ENCODE results near the gene LSMEM2.

The LSMEM2 gene

DNA sequence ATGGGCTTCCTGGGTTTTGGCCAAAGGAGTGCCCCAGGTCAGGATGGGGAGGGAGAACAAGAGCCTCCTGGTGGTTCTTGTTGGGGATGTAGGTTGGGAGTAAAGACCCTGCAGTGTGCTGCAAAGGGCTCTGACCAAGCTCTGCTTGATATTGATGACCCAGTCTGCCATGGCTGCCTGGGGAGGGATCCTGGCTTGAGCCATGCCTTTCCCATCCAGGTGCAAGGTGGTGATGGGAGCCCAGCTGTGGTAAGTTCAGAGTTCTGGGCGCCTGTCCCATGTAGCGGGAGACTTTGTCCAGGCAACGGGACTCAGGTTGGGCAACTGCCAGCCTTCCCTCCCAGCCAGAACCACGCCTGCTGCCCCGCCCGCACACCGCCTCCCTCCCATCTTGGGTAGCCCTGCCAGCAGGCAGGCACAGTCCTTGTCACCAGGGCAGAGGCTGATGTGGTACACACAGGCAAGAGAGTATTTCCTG, 40.3 kb upstream of the LSMEM2 start:
- ChIA-PET CTCF (no interaction called here), POLR2A (ENCODE audit: low non-redundant PET) (interaction anchor here (0.5 kb wide), 1 partner anchor 10 kb away, joined by 3 read pairs; no protein-coding TSS in a partner anchor)
- no peak for DNase-seq (ENCODE audit: low spot score)
- H3K27ac ChIP-seq = peak overlapping the region; percentile 100
- TF ChIP-seq, protein P1, sequence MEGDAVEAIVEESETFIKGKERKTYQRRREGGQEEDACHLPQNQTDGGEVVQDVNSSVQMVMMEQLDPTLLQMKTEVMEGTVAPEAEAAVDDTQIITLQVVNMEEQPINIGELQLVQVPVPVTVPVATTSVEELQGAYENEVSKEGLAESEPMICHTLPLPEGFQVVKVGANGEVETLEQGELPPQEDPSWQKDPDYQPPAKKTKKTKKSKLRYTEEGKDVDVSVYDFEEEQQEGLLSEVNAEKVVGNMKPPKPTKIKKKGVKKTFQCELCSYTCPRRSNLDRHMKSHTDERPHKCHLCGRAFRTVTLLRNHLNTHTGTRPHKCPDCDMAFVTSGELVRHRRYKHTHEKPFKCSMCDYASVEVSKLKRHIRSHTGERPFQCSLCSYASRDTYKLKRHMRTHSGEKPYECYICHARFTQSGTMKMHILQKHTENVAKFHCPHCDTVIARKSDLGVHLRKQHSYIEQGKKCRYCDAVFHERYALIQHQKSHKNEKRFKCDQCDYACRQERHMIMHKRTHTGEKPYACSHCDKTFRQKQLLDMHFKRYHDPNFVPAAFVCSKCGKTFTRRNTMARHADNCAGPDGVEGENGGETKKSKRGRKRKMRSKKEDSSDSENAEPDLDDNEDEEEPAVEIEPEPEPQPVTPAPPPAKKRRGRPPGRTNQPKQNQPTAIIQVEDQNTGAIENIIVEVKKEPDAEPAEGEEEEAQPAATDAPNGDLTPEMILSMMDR (conservative IDR thresholded peaks at IDR 0.05; ENCODE audit: low read depth) = no peak

DNA sequence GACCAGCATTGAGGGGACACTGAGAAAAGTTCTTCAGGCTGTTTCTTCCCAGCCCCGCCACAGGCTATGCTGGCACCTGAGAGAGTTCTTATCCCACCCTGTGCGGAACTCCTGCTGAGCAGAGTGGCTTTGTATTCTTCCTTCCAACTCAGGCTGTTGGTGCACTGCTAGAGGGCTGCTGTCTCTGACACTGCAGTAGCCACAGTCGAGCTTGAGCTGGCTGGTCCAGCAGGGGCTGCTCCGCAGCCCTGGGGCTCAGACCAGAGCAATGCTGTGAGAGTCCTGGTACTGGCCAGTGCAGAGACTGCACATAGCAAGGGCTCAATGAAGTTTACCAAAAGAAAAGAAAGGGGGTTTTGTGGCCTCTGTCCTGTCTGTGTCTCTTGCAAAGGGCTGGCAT, 39.2 kb upstream of the LSMEM2 start:
- POLR2A ChIA-PET (ENCODE audit: low non-redundant PET) = no interaction called here
- DNase-seq (ENCODE audit: low spot score) = no peak

DNA sequence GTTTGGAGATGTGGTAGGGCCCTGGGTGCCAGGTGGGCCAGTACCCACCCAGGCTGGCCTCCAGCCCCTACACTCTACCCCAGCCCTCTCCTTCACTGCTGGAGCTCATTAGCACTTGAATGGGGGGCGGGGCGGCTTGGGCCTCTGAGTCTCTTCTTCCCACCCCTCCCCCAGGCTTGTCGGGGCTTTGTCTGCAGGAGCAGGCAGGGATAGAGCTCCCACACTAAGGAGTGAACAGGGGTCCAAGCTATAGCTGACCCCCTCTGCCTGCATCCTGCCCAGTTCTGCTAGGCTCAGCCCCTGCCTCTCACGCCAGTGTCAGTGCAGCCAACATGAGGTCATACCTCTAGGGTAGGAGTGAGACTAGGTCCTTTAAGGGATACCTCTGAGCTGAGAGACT, 37.7 kb upstream of the LSMEM2 start:
- no peak for DNase-seq (ENCODE audit: low spot score)
- ChIA-PET CTCF (interaction anchor here (0.9 kb wide), 1 partner anchor 47 kb away, joined by 4 read pairs; no protein-coding TSS in a partner anchor), POLR2A (ENCODE audit: low non-redundant PET) (no interaction called here)

More for the DNA sequence above, 39.2 kb upstream of the LSMEM2 start:
- H3K27ac ChIP-seq = peak overlapping the region; percentile 100
- CTCF ChIA-PET = no interaction called here
- TF ChIP-seq, protein P1 (conservative IDR thresholded peaks at IDR 0.05; ENCODE audit: low read depth) = no peak

DNA sequence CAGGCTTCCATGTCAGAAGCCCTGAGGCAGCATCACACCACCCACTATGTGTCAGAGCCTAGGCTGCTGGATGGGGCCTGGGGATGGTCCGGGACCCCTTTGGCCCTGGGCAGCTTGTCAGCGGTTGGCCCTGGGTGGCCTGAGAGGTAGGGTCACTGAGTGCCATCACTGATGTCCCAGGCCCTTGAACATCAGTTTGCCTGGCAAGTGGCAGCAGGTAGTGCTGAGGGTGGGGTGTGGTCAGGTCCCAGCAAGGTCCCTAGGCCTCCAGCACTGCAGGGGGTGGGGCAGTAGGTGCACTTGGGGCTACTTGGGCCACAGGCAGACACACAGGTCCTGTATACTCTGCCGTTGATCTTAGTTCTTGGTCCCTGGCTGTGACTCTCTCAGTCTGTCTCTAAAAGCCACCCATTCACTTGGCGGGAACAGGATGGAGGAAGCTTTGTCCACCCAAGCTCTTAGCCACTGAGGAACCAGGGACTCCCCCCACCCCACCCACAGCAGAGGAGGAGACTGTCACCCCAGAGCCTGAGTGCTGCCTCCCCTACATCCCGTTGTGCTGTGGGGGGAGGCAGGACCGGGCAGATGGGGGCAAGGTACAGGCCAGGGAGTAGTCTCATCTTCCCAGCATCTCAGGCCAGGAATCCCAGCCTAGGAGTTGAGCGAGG, 37.0 kb upstream of the LSMEM2 start:
- ChIA-PET POLR2A (ENCODE audit: low non-redundant PET) (no interaction called here), CTCF (interaction anchor here (0.5 to 0.9 kb wide), 2 partner anchors 15 to 47 kb away, joined by 3 to 4 read pairs; no protein-coding TSS in a partner anchor)

More for the DNA sequence above, 37.7 kb upstream of the LSMEM2 start:
- TF ChIP-seq, protein P1 (conservative IDR thresholded peaks at IDR 0.05; ENCODE audit: low read depth) = no peak
- H3K27ac ChIP-seq = peak overlapping the region; percentile 100

DNA sequence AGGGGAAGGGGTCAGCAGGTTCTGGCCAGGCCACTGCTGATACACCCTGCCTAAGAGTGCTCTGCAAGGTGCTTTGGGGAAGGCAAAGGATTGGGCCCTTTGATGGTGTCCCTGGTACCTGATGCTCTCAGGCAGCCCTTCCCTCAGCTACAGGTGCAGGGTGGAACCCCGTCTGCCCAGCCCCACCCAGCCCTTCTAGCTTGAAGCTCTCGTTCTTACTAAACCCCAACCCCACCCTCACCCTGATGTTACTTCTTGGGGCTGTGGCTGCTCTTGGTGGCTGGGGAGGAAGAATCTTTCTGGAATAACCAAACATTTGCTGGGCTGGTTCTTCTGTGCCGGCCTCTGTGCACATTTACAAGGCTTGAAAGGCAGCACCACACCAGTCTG, 36.5 kb upstream of the LSMEM2 start:
- POLR2A ChIA-PET (ENCODE audit: low non-redundant PET) = no interaction called here
- no peak for DNase-seq (ENCODE audit: low spot score)
- H3K27ac ChIP-seq = peak overlapping the region; percentile 100
- TF ChIP-seq, protein P1 (conservative IDR thresholded peaks at IDR 0.05; ENCODE audit: low read depth) = no peak
- CTCF ChIA-PET = interaction anchor here (0.5 to 0.8 kb wide), 3 partner anchors 16 to 121 kb away, joined by 3 to 5 read pairs (median 3); no protein-coding TSS in a partner anchor

More for the DNA sequence above, 37.0 kb upstream of the LSMEM2 start:
- no peak for DNase-seq (ENCODE audit: low spot score)
- peak overlapping the region; percentile 100 for H3K27ac ChIP-seq
- TF ChIP-seq, protein P1 (conservative IDR thresholded peaks at IDR 0.05; ENCODE audit: low read depth) = no peak

DNA sequence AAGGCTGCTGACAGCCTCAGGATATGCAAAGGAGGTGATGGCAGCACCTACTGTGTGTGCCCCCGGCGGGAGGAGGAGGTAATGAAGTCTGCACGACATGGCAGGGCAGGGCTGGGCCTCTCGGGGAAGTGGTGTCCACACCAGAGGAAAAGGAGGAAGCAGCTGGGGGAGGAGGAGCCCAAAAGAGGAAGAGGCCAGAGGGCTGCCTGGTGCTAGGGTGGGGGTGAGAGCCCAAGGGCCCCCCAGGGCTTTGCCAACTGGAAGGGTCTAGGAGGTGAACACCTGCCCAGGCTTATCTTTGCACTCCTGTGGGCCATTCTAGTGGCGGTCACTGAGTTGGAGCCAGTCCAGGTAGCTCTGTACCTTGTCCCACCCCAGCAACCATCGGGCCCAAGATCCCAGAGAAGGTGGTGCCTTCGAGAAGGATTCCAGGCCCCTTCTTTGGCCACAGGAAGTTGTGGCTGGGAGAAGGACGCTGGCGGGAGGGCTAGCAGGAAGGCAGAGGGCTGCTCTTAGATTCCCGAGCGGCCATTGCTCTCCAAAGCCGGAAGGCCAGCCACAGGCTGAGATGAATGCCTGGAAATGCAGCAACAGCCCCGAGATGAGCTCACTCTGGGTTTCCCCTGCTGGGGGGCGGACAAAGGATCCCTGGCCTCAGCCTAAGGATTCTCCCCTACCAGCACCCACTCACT, 35.9 kb upstream of the LSMEM2 start:
- peak overlapping the region; percentile 100 for H3K27ac ChIP-seq
- POLR2A ChIA-PET (ENCODE audit: low non-redundant PET) = no interaction called here
- DNase-seq (ENCODE audit: low spot score) = no peak
- CTCF ChIA-PET = interaction anchor here (0.6 to 1.1 kb wide), 3 partner anchors 16 to 122 kb away, joined by 3 to 5 read pairs (median 4); no protein-coding TSS in a partner anchor
- TF ChIP-seq, protein P1 (conservative IDR thresholded peaks at IDR 0.05; ENCODE audit: low read depth) = no peak
